RKO (cell line): ENCODE measurements around the gene APCDD1L.
"Not testable (repeated sequence)": the region's sequence is repeated elsewhere in the genome, so short reads cannot be mapped to it uniquely, and the experiment has no call there.

ENCODE experiments used
- DNase-seq: peaks from one replicate; pipeline ENCODE4 v3.0.0-alpha.2; 2016; ENCODE audit warnings: low spot score

The APCDD1L gene

GRCh38 chr20:58514321-58515232 lies 622 bp downstream of the APCDD1L start:
- no peak for DNase-seq

- DNase-seq, result no peak
Measured at GRCh38 chr20:58513580-58514285, 1.5 kb downstream of the APCDD1L start.

- DNase-seq, result no peak
Measured at GRCh38 chr20:58512808-58513552, 2.2 kb downstream of the APCDD1L start.

GRCh38 chr20:58511861-58512260 lies 3.3 kb downstream of the APCDD1L start:
- DNase-seq, result no peak

GRCh38 chr20:58511364-58511763 lies 3.8 kb downstream of the APCDD1L start:
- peak; percentile 7 for DNase-seq

GRCh38 chr20:58510921-58511320 lies 4.3 kb downstream of the APCDD1L start:
- no peak for DNase-seq

GRCh38 chr20:58508762-58509395 lies 6.3 kb downstream of the APCDD1L start:
- no peak for DNase-seq

- not testable (repeated sequence) for DNase-seq
Measured at GRCh38 chr20:58506999-58507398, 8.2 kb downstream of the APCDD1L start.

- no peak for DNase-seq
Measured at GRCh38 chr20:58504566-58504965, 10.6 kb downstream of the APCDD1L start.

GRCh38 chr20:58503668-58504067 lies 11.5 kb downstream of the APCDD1L start:
- no peak for DNase-seq

GRCh38 chr20:58500256-58500655 lies 14.9 kb downstream of the APCDD1L start:
- DNase-seq, result no peak

- no peak for DNase-seq
Measured at GRCh38 chr20:58498470-58499068, 16.6 kb downstream of the APCDD1L start.

- DNase-seq, result no peak
Measured at GRCh38 chr20:58497724-58498469, 17.3 kb downstream of the APCDD1L start.

- DNase-seq, result no peak
Measured at GRCh38 chr20:58497076-58497641, 18.0 kb downstream of the APCDD1L start.

GRCh38 chr20:58496429-58496769 lies 18.8 kb downstream of the APCDD1L start:
- DNase-seq, result no peak

GRCh38 chr20:58495623-58496428 lies 19.4 kb downstream of the APCDD1L start:
- no peak for DNase-seq

GRCh38 chr20:58494923-58495622 lies 20.1 kb downstream of the APCDD1L start:
- DNase-seq, result no peak

GRCh38 chr20:58492795-58493524 lies 22.2 kb downstream of the APCDD1L start:
- peak; percentile 23 for DNase-seq
